Smooth muscle cell of the coronary artery (primary cell): ENCODE results near the gene SAYSD1. TPM values are rescaled to one million over a fixed set of nuclear protein-coding genes. Genes with fewer than 3 reads are reported as not detected.

Experiments
- total RNA-seq: library from RNA; depleted of rRNA; stranded (reverse); fragments of >200 nt; gene quantifications from 2 replicates; pipeline ENCODE4 v1.2.3, GENCODE V29; 2014; ENCODE audit warnings: low replicate concordance

SAYSD1 gene
- 7.1 and 14.4 TPM in 2 replicates for total RNA-seq

DNA sequence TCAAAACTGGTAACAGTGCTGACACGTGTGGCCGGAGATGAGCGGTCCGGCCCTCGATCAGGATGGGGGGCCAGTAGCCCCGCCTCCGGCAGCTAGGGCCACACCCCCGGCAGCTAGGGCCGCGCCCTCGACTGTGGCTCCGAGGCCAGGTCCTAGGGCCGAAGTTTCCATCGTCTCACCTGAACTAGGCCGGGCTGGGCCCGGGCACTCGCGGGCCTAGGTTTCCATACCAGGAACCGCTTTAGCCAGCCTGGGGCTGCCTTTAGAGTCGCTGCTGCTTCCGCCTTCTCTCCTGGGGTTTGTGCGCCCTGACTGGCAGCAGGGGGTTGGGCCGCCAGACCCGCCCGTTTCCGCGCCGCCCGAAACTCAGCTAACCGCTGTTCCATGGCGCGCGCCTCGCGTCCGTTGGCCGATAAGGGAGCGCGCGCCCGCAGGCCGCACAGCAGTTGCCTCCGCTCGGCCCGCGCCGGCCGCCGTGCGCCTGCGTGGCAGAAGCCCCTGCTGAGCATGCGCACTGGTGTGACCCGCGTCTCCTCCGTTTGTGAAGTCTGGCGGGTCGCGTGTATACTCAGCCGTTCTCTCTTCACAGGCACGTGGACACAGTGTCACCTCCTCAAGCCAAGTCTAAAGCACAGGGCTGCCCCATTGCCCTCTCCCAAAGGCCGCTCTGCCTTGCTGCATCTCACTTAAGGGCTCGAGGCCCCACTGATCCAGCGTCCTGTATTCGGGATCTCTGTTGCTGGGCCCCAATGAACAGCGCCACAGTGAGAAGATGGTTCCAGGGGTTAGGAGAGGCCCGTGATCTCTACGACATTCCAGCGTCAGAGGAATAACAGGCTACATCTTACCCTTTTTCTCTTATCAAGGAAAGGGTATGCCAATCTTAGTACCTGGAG, at the start of gene SAYSD1:
Gene SAYSD1 (minus strand): TSS at position 483 of the 896 bp plus-strand sequence. CDS start 97 bp downstream, at position 386.

Other genes starting within 250 kb of the SAYSD1 start
- gene GLP1R, start 66.4 kb downstream of the SAYSD1 start, total RNA-seq, result not detected in 2 replicates
- gene KCNK5, start 114.3 kb upstream of the SAYSD1 start, total RNA-seq, result not detected in 2 replicates
- gene KCNK17, start 199.2 kb upstream of the SAYSD1 start, total RNA-seq, result not detected in 2 replicates
- not detected in 2 replicates for gene KCNK16, start 207.5 kb upstream of the SAYSD1 start, total RNA-seq